ENCODE results near the gene CLSTN2.

- TF ChIP-seq, protein P1, sequence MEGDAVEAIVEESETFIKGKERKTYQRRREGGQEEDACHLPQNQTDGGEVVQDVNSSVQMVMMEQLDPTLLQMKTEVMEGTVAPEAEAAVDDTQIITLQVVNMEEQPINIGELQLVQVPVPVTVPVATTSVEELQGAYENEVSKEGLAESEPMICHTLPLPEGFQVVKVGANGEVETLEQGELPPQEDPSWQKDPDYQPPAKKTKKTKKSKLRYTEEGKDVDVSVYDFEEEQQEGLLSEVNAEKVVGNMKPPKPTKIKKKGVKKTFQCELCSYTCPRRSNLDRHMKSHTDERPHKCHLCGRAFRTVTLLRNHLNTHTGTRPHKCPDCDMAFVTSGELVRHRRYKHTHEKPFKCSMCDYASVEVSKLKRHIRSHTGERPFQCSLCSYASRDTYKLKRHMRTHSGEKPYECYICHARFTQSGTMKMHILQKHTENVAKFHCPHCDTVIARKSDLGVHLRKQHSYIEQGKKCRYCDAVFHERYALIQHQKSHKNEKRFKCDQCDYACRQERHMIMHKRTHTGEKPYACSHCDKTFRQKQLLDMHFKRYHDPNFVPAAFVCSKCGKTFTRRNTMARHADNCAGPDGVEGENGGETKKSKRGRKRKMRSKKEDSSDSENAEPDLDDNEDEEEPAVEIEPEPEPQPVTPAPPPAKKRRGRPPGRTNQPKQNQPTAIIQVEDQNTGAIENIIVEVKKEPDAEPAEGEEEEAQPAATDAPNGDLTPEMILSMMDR (IDR thresholded peaks at IDR 0.05; ENCODE audit: low read depth, low read length, missing input control): no peak
- TF ChIP-seq RAD21 (IDR thresholded peaks at IDR 0.05) (no peak), TAF1 (conservative IDR thresholded peaks at IDR 0.05) (no peak), JUND (IDR thresholded peaks at IDR 0.05) (no peak), FOXA1 (IDR thresholded peaks at IDR 0.05) (no peak), GABPA (IDR thresholded peaks at IDR 0.05 in 1 of 2, conservative IDR thresholded peaks at IDR 0.05 in 1 of 2) (no peak), YY1 (IDR thresholded peaks at IDR 0.05) (no peak), RXRA (IDR thresholded peaks at IDR 0.05) (no peak), SP1 (IDR thresholded peaks at IDR 0.05) (no peak)
- TF ChIP-seq, protein P2, sequence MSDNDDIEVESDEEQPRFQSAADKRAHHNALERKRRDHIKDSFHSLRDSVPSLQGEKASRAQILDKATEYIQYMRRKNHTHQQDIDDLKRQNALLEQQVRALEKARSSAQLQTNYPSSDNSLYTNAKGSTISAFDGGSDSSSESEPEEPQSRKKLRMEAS (IDR thresholded peaks at IDR 0.05): no peak
- TF ChIP-seq, protein P3, sequence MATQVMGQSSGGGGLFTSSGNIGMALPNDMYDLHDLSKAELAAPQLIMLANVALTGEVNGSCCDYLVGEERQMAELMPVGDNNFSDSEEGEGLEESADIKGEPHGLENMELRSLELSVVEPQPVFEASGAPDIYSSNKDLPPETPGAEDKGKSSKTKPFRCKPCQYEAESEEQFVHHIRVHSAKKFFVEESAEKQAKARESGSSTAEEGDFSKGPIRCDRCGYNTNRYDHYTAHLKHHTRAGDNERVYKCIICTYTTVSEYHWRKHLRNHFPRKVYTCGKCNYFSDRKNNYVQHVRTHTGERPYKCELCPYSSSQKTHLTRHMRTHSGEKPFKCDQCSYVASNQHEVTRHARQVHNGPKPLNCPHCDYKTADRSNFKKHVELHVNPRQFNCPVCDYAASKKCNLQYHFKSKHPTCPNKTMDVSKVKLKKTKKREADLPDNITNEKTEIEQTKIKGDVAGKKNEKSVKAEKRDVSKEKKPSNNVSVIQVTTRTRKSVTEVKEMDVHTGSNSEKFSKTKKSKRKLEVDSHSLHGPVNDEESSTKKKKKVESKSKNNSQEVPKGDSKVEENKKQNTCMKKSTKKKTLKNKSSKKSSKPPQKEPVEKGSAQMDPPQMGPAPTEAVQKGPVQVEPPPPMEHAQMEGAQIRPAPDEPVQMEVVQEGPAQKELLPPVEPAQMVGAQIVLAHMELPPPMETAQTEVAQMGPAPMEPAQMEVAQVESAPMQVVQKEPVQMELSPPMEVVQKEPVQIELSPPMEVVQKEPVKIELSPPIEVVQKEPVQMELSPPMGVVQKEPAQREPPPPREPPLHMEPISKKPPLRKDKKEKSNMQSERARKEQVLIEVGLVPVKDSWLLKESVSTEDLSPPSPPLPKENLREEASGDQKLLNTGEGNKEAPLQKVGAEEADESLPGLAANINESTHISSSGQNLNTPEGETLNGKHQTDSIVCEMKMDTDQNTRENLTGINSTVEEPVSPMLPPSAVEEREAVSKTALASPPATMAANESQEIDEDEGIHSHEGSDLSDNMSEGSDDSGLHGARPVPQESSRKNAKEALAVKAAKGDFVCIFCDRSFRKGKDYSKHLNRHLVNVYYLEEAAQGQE (IDR thresholded peaks at IDR 0.05): no peak
- TF ChIP-seq, protein P4, sequence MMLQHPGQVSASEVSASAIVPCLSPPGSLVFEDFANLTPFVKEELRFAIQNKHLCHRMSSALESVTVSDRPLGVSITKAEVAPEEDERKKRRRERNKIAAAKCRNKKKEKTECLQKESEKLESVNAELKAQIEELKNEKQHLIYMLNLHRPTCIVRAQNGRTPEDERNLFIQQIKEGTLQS (IDR thresholded peaks at IDR 0.05): no peak
- TF ChIP-seq, protein P5, sequence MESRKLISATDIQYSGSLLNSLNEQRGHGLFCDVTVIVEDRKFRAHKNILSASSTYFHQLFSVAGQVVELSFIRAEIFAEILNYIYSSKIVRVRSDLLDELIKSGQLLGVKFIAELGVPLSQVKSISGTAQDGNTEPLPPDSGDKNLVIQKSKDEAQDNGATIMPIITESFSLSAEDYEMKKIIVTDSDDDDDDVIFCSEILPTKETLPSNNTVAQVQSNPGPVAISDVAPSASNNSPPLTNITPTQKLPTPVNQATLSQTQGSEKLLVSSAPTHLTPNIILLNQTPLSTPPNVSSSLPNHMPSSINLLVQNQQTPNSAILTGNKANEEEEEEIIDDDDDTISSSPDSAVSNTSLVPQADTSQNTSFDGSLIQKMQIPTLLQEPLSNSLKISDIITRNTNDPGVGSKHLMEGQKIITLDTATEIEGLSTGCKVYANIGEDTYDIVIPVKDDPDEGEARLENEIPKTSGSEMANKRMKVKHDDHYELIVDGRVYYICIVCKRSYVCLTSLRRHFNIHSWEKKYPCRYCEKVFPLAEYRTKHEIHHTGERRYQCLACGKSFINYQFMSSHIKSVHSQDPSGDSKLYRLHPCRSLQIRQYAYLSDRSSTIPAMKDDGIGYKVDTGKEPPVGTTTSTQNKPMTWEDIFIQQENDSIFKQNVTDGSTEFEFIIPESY (IDR thresholded peaks at IDR 0.05): no peak
Measured at GRCh38 chr3:140163159-140163763, 228.3 kb downstream of the CLSTN2 start.
